AG09309 (cell line): ENCODE data around the gene TNIK.

Experiments
- DNase-seq: peaks from one replicate; pipeline ENCODE4 v3.0.0-alpha.2; 2010; ENCODE audit warnings: low read depth
- H3K4me3 ChIP-seq: 2 replicates; pipeline ENCODE4 v1.5.1; 2011; ENCODE audit warnings: mild to moderate bottlenecking, low read depth, low read length, moderate library complexity; ENCODE audit not compliant: control insufficient read depth
- CTCF ChIP-seq: IDR thresholded peaks from 2 replicates; pipeline ENCODE4 v1.5.1; 2011; ENCODE audit warnings: mild to moderate bottlenecking, low read depth, low read length, inconsistent platforms; ENCODE audit not compliant: insufficient read depth, control insufficient read depth; ENCODE audit errors: missing control alignments

The TNIK gene

DNA sequence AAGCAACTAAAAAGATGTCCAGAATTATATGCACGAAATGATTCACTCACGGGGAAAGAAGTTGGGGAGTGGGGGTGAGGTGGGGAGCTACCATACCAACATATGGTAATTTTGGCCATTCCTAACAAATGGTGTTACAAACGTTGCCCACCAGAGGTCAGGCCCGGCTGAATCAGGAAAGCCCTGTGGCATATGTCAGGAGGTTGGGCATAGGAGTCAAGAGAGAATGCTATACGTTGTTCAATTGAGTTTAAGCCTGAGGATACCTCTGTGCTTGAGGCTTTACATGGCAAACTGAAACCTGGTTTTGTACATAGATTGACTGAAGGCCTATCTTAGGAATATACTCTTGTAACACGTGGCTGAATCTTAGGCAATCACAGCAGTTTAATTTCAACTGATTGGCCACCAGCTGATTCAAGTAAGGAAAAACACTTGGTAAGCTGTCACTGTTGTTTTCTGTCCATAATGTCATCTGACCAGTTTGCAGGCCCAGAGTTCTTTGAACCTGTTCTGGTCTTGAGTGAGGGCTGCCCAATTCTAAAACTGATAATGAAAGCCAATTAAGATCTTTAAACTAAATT, 410.3 kb downstream of the TNIK start:
- H3K4me3 ChIP-seq, result no peak overlapping the region

GRCh38 chr3:171046760-171047159, 413.4 kb downstream of the TNIK start:
- no peak for DNase-seq
- no peak for TF ChIP-seq CTCF
- H3K4me3 ChIP-seq, result no peak overlapping the region

More for the DNA sequence above, 410.3 kb downstream of the TNIK start:
- TF ChIP-seq CTCF, result peak; percentile 79
- no peak for DNase-seq

- H3K4me3 ChIP-seq, result no peak overlapping the region
- DNase-seq, result peak; percentile 97
- no peak for TF ChIP-seq CTCF
These were observed 415.1 kb downstream of the TNIK start for GRCh38 chr3:171044835-171045793.

DNA sequence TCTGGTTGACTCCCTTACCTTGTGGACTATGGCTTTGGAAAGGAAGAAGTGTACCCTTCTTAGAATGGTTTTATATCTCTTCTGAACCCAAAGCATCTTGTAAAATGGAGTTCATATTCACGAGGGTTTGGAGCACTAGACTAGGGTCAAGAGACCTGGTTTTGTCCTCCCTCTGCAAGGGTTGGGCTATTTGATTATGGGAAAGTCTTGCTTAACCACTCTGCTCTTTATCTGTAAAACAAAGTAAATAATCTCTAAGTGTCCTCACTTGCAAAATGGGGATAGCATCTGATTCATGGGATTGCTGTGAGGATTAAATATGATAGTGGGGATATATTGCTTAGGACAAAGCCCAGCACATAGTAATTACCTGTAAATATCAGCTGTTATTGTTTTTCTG, 415.8 kb downstream of the TNIK start:
- no peak overlapping the region for H3K4me3 ChIP-seq
- DNase-seq, result no peak
- TF ChIP-seq CTCF, result no peak

- no peak for DNase-seq
- no peak for TF ChIP-seq CTCF
- H3K4me3 ChIP-seq, result no peak overlapping the region
These were observed 420.5 kb downstream of the TNIK start for GRCh38 chr3:171039674-171040073.

DNA sequence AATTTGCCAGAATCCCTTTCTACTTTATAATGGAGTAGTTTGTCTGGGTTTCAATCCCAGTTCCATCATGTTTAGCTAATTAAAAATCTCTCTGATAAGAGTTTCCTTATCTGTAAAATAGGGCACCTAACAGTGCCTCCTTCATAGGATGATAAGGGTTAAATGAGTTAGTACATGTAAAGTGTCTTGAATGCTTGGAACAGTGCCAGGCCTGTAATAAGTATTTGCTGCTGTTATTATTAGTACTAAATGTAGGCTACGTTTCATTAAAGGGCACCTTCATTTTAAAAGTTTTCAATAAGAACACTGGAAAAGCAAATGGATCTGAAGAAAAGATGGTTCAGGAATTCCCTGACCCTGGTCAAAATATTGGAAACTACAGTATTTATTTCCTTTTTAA, 421.9 kb downstream of the TNIK start:
- no peak overlapping the region for H3K4me3 ChIP-seq
- no peak for TF ChIP-seq CTCF
- no peak for DNase-seq
